GM19455 (cell line): ENCODE measurements around the gene AGPS.
"Not testable (repeated sequence)": the region's sequence is repeated elsewhere in the genome, so short reads cannot be mapped to it uniquely, and the experiment has no call there.

Experiments used
- ATAC-seq: cut with Tn5 transposase; IDR thresholded peaks from one replicate; pipeline ENCODE4 v1.9.1; 2021; ENCODE audit not compliant: unreplicated experiment

The AGPS gene

DNA sequence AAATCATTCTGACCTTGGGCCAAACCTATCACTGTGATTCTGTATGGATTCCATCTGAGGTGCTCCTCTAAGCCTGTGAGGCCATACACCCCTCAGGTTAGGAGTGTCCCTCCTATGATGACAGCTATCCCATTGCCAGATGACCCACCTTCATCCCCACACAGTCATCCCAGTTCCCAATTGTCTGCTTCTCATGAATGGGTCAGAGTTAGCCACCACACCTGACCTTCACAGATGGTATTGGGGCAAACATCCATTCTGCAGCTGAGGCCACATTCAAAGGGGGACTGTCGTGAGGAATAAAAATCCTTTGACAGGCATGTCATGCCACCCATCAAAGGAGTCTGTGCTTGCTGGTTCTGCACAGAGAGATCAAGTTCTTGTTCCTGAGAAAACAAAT lies 155.2 kb downstream of the AGPS start:
- ATAC-seq = no peak

DNA sequence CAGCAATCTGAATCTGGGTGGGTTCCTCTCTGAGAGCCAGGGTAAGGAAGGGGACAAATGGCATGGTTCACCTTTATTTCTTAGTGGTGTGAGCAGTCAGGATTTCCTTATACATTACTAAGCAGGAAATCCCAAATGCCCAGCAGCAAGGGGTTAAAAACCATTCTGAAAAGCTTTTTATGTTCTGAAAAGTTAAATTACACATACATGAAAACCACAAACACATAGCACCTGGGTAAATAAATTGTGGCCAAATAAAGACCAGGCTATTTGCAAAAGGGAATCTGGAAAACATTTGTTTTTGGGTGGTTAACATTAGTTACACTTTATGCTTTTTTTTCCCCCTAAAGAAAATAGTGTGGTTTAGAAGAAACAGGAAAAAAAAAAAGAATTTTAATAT lies 156.1 kb downstream of the AGPS start:
- ATAC-seq = no peak

DNA sequence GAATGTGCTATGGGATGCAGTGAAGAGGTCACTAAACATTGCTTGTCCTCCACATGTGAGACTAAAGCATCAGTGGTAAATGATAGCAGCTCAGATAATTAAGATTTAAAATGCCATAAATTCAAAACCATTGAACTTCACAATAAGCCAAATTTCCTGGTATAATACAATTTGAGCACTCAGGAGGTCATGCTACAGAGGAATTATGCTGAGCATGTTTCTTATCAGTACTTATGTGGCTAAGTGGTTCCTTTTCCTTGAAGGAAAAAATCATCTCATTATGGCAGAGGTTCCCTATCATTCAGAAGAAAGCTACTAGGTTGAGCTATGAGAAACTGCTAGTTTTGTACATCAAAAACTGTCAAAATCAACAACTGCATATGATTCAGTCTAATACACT lies 156.6 kb downstream of the AGPS start:
- ATAC-seq = no peak

DNA sequence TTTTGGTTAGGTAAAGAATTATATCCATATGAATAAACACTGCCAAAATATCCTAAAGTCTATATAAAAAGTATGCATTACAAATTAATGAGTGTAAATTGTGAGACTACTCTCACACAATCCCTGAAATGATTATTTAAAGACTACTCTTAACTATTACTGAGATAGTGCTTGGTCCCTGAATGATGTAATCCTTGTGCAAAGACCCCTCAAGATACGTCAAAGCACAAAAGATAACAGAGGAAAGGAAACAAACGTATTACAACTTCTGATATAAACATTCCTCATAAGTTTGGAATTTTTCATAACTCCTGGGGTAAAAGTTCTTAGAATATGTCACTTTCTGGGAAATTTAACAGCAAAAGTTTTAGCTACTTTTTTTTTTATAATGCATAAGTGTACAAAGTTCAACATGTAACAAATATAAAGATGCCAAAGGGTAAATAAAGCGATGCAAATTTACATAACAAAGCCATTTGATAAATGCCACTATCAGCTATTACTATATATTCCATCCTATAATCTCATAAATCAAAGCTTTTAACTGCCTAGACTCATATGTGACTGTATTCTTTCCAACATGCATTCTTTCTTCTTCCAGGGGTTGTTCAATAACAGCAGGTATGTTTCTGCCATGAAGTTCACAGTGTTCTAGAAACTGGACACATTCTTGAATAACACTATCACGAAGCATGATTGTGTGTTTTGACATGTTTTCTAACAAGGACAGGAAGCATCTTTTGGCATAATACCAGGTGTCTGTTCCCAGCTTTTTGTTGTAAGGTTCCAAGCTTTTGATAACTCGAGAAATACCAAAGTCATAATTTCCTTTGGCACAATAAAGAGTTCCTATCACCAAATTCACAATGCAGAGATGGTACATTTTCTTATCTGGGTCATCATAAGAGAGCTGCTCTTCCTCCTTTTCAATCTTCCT lies 158.0 kb downstream of the AGPS start:
- no peak for ATAC-seq

DNA sequence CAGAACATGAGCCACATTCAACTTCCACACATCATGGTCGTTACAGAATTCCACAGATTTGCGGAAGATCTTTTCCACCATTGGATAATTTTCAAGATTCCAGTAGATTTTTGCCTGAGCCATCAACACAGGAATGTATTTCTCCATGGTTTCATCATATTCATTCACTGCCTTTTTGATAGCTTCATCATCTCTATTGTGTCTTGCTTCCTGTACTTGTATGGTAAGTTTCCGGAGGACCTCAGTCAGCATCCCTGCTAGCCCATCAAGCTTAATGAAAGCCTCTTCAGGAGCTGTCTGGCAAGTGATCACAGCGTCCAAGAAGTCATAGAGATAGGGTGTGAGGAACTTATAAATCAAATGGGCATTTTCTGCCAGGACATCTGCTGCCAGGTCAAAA lies 158.8 kb downstream of the AGPS start:
- not testable (repeated sequence) for ATAC-seq

DNA sequence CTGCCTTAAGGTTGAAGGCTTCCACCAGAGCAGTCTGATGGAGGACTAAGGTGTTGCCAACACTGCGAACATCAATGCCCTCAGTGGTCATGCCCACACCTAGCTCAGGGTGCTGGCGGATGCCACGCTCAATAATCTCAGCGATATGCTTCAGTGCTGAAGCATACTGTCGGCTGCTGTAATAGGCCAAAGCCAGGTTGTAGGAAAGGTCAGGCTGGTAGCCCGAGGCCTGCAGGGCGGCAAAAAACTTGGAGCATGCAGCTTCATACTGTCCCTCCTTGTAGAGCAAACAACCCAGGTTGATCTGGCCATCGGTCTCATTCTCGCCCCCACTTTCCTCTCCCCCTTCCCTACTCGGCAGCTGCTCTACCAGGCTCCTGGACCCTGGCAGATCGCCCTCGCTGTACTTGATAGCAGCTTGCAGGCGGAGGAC lies 159.4 kb downstream of the AGPS start:
- no peak for ATAC-seq

DNA sequence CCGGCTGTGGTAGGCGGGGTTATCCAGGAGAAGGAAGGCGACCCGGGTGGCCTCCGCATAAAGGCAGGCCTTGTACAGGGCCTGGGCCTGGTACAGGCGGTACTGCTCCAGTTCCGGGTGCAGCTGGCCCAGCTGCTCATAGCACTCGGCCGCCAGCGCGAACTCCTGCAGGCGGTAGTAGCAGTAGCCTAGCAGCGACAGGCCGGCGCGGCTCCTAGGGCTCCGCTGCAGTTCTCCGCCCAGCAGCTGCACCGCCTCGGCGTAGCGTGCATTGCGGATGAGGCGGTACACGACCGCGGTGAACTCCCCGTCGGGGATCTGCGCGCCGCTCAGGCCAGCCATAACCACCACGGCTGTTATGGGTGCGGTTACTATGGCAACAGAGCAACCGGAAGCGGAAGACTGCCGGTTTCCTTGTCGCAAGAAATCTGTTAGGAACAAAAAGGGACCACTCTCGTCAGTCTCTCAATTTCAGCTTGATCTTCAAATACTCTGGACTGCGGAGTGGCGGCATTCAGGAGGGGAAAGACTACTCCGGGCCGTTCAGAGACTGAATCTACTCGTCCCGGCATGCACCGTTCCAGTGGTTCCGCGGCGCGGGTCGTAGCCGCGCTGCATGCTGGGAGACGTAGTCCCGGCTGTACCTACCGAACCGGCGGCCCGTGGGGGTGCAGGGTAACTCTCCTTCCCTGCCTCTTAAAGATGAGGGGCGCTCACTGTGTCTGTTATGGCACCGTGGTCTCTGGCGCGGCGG lies 160.0 kb downstream of the AGPS start:
- peak; percentile 97 for ATAC-seq

DNA sequence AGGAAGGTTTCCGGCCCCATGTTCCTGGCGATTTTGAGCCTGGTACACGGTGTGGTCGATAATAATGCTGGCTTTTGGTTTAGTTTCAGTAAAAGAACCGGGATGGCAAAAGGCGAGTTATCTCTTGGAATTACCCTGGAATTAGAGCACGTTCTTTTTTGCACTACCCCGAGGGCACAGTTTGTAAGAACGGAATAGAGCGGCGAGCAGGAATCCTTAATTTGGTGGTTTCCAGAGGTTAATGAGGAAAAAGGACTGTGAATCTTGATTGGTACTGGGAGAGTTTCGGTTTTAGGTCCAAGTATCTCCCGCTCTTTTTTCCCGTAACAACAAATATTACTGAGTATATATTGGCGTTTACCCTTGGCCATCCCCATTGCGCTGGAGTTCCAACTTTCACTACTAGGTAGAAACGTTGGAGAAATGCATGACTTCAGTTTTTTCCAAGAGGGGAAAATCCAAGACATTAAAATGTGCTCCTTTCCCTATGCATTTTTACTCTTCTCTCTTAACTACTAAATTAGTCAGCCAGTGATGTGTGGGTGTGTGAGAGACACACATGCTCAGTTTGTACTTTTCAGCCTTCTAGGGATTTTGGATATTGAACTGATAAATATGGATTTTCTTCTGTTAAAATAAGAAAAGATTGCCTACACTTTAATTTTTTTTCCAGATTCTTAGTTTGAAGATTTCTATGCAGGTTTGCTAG lies 160.8 kb downstream of the AGPS start:
- ATAC-seq = no peak

GRCh38 chr2:177554365-177554764 lies 161.8 kb downstream of the AGPS start:
- ATAC-seq = no peak

DNA sequence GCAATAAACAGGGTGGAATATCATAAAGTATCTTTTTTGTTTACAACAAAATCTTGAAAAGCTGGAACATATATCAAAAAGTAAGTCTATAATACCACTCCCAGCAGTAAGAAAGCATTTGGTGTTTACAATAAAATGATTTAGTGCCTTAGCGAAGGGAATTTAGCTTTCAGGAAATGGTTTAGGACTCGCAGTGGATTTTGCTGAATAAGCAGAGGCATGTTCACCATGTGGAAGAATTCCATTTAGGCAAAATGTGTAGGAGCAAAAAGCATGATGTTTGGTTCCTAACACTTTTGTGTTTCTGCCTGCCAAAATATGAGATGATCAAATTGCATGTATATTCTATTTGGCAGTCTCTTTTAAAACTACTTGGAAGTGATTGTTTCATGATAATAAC lies 163.6 kb downstream of the AGPS start:
- no peak for ATAC-seq

- no peak for ATAC-seq
These were observed 165.2 kb downstream of the AGPS start for GRCh38 chr2:177557794-177558193.

- no peak for ATAC-seq
These were observed 167.1 kb downstream of the AGPS start for GRCh38 chr2:177559638-177560037.

DNA sequence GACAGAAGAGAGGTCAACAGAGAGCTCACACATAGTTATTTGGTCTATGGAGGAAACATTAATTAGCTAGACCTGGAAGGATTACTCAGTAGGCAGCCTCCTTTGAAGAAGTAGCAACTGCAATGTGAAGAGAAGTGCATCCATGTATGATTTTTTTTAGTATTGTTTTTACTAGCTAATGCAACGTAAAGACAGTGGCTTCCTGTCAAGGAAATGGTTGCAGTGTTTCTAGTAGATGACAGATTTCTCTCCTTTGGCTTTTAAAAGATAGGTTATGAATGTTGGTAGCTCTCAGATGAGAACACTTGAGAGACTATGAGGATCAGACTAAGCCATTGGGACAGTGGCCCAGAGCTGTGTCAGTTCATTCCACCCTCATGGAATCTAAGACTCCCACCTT lies 175.8 kb downstream of the AGPS start:
- no peak for ATAC-seq

DNA sequence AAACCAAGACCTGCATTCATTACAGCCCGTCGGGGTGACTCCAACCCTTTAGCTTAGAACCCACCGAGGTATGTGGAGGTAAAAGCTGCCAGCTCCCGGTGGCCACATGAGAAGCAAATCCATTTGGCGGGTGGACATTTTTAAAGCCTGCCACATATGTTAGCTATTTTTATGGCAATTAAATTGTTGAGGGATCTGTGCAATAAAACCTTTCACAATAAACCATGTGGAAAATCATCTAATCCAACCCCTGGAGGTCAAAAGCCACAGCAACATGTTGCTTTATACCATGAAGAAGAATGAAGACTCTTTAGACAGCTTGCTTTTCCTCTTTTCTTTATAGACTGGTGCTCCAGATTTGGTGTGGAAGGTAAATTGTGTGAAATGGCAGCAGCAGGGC lies 176.3 kb downstream of the AGPS start:
- no peak for ATAC-seq

DNA sequence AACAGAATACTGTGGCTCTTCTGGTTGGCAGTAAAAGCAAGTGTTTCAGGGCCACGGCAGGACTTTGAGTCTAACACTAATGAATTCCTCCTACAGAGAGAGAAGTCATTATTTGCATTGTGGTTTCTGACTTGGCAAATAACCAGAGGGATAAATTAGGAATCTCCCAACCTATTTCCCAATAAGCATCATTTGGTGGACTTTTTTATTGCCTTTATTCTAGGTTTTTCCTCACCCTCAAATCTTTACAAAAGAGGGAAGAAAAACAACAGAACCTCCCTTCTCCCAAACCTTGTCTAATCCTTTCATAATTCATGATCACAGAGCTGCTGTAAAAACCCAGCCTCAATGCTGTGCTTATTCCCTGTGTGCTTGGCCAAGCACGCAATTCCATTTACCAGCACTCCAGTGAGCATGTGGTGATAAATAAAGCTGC lies 179.7 kb downstream of the AGPS start:
- no peak for ATAC-seq

GRCh38 chr2:177573120-177573519 lies 180.5 kb downstream of the AGPS start:
- ATAC-seq = no peak

GRCh38 chr2:177574356-177574755 lies 181.8 kb downstream of the AGPS start:
- no peak for ATAC-seq

DNA sequence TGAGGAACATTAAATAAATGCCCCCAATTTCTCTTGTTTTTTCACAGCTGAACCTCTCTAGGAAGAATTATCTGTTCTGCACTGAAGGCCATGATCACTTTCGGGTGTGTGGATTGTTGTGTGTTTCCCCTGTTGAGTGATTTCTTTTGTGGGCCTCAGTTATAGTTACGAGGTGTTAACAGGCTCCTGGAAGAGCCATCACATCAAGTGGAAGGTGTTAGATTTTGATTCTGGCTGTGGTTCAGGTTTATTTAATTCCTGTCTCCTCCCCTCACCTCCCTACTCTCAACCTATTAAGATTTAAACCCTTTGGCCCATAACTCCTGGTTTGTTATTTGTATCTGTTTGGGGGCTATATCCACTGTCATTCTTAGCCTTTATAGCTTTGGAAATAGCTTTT lies 182.8 kb downstream of the AGPS start:
- ATAC-seq = no peak

- ATAC-seq = no peak
These were observed 184.5 kb downstream of the AGPS start for GRCh38 chr2:177577075-177577474.

DNA sequence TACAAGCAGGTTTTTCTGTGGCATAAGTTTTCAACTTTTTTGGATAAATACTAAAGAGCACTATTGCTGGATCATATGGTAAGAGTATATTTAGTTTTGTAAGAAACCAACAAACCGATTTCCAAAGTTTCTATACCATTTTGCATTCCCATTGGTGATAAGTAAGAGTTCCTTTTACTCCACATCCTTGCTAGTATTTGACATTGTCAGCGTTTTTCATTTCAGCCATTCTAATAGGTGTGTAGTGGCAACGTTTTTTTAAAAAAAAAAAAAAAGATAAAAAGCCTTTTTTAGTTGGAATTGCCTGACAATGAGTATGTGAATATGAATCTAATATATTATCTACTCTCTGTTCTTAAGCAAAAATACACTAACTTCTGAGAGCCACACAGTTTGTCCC lies 185.9 kb downstream of the AGPS start:
- ATAC-seq = no peak

DNA sequence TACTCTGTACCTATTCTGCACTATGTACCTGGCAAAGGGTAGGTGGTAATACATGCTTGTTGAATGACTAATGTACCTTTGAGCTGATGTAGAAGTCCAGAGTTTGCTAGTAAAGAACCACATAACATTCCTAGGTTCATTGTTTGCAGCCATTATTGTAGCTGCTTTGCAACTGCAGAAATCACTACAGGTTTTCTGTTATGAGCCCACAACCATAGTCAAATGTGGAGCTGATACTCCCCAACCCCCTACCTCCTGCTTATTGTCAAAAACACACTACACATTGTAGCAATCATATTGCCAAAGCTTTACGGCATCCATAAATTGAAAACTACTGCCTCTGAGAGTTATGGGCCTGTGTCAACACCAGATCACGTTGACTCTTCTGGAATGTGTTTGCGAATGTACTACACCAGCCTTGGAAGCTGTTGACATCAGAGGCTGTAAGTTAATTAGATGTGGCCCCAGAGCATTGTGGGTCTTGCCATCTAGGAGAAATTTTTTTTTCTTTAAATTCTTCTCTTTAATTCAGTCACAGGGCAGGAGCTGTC lies 187.0 kb downstream of the AGPS start:
- no peak for ATAC-seq
